Right kidney (tissue), 1 donor: ENCODE results near the gene ASCL2.
"Not testable (repeated sequence)": the region's sequence is repeated elsewhere in the genome, so short reads cannot be mapped to it uniquely, and the experiment has no call there.

Source experiments
- DNase-seq: peaks from one replicate; pipeline ENCODE4 v3.0.0-alpha.2; 2016

ASCL2 gene

DNA sequence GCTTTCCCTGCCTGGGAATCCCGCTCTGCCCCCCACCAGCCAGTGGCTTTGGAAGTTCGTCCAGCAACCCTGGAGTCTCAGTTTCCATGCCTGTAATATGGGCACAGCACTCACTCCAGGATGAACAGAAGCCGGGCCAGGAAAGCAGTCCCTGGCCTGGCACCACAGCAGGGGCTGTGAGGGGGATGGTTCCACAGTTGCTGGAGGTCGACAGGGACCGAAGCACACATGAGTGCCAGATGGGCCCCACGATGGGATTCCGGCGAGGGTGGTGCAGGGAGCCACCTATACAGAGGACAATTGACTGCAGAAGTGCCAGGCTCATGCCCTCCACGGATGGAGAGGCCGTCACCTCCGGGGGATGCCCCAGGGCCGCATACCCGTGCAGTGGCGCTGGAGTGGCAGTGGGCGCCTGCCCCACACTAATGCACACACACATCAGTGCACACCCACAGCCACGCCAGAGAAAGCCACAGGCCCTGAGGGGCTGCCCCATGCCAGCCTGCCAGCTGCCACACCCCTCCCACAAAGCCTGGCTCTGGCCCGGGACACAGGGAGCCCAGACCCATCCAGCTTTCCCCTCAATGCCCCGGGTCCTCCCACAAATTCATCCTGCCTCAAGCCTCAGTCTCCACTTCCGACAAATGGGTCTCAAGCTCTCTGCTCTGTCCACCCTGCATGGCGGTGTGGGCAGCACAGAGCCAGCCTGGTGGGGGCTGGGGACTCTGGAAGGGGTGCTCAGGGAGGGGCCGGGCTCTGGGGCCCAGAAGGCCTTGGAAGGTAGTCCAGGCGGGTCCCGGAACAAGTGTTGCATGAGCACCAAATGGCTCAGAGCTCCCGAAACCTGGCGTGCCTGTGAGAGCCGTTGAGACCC, 9.7 kb downstream of the ASCL2 start:
- no peak for DNase-seq

DNA sequence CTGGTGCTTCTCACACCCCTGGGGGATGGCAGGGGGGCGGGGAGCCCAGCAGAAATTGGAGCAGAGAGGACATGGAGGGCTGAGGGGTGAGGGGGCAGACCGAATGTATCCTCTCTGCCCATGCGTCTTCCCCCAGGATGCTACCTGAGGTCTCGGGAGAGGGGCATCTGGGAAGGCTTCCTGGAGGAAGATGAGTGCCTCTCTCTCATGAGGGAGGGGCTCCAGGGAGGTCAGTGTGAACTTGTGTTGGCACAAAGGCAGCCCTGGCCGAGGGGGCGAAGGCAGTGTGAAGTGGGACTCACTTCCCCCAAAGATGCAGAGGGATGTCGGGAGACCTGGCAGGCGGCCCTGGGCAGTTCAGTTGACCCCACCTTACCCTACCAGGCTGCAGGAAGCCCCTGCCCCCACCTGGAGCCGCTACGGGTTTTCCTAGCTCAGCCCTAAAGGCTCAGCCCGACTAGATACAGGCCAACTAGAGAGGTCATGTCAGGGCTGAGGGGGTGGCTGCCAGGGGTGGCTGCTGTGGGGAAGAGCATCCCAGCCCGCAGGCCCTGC, 10.4 kb downstream of the ASCL2 start:
- DNase-seq: no peak

DNA sequence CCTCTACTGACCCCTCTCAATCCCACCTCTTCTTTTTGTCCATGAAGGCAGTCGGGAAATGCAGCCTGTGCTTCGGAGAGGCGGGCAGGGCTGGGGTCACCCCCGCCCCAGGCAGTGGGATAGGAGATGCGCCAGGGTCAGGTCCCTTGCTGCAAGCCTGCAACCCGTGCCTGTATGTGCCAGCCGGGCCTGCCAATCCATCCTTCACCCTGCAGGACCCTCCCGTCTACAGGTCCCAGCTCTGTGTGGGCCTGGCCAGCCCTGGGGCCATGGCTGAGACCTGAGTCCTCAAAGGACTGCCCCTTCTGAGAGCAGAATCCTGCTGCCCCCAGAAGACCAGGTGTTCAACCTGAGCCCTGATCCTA, 10.9 kb downstream of the ASCL2 start:
- no peak for DNase-seq

DNA sequence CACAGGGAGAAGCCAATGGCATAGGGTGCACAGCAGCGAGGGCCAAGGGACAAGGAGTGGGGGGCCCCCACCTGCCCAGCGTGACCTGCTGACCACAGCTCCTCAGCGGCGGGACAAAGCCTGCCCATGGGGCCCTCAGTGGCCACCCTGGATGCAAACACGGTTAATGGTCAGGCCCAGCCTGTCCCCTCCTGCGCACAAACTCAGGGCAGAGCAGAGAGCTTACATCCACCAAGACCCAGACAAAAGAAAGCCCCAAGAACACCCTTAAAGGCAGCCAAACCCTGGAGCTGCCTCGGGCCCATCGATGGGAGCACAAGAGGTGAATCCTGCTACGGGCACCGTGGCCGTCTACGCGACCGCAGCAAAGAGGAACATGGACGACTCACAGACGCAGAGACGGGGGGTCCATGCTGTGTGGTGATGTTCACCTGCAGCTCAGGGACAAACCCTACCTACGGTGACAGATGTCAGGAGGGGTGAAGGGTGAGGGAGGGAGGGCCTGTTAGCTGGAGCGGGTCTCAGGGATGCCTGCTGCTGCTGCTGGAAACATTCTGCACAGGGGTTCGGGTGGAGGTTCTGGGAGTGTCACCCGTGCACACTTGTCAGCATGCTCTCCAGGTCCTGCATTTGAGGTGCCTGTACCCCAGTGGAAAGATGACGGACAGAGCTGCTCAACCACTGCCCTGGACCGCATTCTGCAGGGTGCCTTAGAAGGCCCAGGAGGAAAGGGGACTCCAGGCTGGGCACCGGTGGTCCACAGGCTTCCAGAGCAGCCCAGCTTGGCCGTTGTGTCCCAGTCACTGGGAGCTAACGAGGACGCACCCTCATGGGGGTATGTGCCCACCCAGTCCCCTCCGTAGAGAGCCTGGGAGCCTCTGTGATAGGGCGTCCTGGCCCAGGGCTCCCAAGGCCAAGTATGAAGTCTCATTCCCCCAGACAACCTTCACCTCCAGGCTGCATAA, 11.6 kb downstream of the ASCL2 start:
- DNase-seq: no peak

DNA sequence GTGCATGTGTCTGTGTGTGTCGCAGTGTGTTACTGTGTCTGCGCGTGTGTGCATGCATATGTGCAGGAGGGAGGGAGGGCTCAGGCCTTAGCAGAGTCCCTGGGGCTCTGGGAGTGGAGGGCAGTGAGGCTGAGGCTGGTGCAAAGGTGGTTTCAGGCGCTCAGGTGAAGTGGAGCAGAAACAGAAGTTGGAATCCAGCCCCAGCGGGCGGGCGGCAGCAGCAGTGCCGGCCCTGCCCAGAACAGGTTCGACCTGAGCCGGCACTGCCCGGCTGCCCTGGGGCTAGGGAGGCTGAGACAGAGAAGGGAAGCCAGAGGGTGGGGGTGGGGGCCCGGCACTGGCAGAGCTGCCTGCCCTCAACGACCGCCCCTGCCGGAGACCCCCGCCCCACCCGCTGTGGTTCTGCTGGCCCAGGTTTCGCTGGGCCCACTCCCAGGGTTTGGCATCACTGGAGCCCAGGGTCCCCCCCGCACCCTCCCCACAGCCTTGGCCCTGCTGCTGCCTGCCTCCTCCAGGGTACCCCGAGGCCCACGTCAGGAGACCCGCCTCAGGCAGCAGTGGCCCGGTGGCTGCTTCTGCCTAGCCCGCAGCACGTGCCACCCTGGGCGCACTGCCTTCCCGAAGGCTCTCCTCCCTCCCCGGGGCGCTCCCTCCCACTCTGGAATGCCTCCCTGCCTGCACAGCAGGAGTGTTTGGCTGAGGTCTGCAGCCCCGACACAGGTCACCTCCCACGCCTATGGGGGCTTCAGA, 13.3 kb downstream of the ASCL2 start:
- no peak for DNase-seq

DNA sequence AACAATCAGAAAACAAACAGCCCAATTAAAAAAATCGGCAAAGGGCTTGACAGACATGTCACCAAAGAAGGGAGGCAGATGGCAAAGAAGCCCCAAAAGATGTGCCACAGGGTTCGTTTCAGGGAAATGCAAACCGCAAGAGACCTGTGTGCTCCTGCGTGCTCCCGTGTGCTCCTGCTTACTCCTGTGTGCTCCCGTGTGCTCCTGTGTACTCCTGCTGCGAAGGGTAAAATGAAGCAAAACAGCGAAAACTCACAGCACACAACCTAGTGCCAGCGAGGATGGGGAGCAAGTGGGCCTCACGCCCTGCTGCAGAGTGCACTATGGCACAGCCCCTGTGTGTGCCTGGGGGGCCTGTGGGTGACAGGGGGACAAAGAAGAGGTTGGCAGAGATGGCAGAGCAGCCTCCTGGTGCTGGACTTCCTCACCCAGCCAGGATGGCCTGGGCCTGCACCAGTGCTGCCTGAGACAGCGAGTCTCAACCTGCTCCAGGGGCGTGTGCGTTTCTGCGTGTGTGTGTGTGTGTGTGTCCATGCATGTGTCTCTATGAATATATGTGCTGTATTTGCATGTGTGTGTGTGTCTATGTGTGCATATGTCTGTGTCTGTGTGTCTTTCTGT, 14.0 kb downstream of the ASCL2 start:
- no peak for DNase-seq

DNA sequence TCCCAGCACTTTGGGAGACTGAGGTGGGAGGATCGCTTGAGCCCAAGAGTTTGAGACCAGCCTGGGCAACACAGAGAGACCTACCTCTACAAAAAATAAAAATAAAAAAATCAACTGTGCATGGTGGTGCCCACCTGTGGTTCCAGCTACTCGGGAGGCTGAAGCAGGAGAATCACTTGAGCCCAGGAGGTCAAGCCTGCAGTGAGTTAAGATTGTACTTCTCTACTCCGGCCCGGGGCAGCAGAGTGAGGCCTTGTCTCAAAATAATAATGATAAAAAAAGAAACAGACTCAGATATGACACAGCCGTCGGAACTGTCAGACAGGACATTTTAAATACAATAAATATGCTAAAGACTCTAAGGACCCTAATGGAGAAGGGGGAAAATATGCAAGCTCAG, 18.4 kb downstream of the ASCL2 start:
- DNase-seq: no peak

DNA sequence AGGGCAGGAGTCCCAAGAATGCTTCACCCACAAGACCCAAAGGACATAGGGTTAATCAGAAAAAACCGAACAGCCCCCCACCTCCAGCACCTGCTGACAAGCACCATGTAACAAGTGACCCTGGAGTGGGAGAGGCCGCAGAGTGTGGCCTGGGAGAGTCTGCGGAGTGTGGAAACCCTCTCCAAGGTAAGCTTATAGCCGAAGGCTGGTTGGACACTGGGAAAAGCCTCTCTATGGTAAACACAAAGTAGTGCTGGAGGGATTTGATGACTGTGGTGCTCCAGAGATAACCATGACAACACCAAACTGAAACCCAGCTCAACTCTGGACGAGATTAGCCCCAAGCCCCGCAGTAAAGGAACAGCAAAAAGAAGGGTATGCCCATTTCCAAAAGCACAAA, 19.2 kb downstream of the ASCL2 start:
- DNase-seq: no peak

DNA sequence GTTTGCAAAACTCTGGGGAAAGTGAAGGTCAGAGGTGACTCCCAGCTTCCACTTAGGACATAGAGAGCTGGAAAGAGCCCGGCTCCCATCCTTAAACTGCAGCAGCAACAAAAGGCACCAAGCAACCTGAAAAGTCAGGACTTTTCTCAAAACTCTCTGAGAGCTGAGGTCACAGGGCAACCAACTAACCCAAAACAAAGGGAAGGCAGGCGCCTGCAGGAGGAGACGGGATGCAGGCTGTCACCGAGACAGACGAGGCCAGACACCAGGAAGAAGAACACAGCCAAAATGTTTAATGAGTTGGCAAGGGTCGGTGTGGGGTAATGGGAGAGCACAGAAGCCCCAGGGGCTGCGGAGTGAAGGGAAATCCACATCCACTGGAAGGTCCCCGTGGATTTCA, 19.9 kb downstream of the ASCL2 start:
- no peak for DNase-seq

DNA sequence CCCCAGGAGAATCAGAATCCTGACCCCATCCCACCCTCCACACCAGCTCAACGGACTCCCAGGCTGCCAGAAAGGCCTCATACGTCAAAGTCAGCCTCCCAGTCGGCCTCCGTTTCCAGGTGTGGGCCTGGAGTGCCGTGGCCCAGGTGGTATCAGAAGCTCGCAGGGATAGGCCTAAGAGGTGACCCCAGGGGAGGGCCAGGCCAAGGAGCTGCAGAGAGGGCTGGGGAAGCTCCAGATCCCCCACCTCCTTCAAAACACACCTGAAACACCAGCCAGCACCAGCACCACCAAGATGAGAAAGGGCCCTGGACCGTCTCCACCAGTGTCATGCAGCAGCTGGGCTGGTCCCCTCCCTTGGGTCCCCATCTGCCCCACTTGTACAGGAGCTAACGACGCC, 20.3 kb downstream of the ASCL2 start:
- no peak for DNase-seq

DNA sequence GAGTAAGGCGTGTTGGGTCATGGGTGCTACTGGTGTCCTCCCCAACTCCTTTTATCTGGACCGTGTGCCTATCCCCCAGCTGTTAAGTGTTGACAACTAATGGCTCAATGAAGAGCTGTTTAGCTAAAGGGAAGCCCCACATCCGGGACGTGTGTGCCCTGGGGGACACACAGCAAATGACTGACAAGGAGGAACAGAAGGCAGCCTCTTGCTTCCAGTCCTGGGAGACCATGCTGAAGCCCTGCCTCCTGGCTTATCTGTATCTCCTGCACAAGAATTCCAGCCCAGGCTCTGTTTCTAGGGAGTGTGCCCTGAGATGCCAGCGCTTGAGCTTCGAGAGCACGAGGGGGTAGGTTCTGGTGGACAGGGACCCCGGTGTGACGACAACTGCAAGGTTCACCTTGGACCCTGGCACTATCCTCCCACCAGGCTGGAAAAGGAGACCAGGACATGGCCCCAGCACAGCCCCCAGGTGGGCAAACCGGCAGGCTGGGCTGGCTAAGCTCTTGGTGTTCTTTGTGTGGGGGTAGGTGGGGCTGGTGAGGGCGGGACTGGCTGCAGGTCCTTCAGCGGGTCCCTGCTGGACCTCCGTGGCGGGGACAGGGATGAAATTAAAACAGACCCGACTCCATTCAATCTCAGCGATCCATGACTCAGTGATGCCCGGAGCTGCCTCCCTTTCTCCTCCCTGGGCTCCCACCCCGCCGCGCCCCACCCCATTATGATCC, 21.0 kb downstream of the ASCL2 start:
- no peak for DNase-seq

DNA sequence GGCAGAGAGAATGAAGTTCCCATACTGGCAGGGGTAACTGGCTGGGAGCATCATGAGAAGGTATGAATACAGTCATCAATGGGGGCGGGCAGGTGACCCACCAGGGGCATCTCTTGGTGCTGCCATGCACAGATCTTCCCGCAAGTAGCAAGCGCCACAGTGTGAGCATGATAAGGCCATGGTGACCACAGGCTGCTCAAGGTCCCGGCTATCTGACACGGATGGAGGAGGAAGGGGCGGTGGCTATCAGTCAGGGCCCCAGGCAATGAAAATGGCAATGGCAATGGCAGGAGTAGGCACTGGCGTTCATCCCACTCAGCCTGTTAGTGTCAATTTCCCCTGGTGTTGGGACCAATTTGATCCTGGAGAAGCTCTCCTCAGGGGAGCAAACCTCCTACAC, 21.6 kb downstream of the ASCL2 start:
- no peak for DNase-seq

DNA sequence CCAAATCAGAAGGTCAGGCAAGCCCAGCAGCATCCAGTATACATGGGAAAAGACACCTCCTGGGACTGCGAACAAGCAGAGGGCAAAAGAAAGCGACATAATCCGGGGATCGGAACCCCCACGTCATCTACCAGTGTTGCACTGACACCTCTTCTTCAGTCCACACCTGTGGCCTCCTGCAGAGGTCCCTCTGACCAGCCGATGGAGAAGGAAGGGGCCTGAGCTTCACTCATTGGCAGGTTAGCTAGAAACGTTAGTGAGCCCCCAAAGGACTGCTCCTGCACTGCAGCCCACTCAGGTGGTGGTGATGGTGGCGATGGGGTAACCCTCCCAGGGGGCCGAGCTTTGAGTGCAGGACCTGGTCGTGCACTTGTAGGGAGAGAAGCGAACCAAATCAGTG, 22.1 kb downstream of the ASCL2 start:
- no peak for DNase-seq

DNA sequence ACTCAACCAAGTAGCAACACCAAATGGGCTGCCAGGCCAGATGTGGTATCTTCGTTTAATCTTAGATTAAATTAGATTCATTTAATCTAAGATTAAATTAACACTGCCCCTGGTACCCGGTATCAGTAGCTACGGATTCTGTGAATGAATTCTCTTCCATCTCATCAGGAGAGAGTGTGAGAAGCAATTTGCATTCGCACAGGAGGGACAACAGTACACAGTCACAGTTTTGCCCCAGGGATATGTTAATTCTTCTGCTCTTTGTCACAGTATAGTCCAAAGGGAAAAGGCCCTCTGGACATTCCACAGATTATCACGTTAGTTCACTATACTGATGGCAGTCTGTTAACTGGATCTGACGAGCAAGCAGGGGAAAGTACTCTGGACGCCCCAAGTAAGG, 22.9 kb downstream of the ASCL2 start:
- no peak for DNase-seq

DNA sequence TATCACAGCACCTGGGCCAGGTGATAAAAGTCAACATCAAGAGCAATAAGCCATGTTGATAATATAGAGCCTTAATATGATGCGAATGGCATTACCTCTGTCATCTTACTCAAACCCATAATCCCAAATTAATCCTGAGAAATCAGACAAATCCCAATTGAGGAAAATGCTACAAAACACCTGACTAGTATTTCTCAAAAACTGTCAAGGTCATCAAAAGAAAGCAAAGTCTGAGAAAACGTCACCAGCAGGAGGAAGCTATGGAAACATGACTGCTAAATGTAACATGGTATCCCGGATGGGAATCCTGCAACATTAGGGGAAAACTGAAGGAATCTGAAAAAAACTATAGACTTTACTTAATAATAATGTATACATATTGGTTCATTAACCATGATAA, 29.6 kb downstream of the ASCL2 start:
- DNase-seq: no peak

DNA sequence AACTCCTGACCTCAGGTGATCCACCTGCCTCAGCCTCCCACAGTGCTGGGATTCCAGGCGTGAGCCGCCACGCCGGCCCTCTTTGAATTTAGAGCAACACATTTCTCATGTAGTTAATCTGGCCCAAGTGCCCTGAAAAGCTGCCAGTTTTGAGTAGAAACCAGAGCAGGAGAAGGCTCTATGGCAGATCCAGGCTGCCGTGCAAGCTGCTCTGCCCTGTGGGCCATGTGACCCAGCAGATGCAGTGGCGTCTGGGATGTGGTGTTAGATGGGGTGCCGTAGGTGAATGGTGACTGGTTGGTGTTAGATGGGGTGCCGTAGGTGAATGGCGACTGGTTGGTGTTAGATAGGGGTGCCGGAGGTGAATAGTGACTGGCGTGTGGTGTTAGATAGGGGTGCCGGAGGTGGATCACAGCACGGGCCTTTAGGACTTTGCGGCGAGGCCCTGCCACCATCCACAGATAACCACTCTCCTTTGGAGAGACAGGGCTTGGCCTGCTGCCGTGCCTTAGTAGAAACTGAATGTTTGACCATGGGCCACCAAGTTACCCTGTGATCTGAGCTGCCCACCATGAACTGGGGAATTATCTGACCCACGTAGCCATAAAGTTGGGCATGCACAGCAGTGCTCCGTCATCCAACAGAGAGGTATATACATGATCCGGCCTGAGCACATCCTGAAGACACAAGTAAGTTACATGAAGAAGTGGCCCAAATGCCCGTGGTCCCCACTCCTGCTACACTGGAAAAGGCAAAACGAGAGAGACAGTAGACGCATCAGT, 32.7 kb downstream of the ASCL2 start:
- DNase-seq: no peak

DNA sequence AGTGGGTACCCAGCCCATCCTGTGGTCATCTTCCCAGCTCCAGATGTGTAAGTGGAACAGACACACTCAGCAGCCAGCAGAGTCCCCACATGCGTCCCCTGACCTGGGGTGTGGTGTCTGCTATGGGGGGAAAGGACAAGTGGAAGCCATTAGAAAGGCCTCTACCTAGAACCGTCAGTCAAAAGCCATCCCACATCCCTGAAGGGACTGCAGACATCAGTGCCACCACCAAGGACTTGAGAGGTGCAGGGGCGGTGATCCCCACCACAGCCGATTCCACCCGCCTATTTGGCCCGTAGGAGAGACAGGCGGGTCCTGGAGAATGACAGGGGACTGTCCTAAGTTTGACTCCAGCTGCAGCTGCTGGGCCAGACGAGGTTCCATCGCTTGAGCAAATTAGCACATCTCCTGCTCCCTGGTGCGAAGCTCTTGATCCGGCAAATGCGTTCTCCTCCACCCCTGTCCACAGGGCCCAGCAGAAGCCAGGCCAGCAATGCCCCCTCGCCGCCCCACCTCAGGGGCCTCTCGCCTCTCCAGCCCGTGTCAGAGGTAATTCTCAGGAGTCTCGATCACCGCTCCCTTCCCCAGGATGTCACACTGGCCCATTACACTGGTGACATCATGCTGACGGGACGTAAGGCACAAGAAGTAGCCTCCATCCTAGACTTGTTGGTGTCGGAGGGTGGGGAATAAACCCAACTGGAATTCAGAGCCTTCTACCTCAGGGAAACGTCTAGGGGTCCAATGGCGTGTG, 33.8 kb downstream of the ASCL2 start:
- not testable (repeated sequence) for DNase-seq

DNA sequence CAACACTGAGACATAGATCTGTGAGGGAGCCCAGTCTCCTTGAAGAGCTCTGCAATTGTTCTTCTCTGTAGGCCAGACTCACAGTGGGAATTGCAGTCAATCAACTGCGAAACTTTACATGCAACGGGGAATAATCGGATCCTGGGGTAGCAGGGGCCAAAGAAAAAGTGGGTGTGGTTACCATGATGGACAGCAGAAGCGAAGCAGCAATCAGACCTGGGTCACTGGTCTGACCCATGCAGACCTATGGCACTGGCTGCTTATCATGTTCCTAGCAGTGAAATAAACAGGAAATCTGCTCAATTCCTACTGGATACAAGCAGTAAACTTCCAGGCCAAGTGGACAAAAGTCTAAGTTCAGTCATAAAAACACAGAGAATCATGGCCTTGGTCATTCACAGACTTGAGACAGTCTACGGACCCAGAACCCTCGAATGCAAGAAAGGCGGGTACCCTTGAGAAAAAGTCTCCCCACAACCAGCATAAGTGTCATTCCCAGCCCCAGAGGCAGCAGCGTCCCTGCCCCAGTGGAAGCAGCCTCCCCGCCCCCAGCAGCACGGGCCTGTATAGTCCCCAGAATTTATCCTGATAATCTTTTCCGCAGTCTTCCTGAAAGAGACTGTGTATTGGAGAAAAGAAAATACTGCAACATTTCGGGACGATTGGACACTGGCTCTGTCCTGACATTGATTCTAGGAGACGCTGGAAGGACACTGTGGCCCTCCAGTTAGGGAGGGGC, 34.6 kb downstream of the ASCL2 start:
- DNase-seq: no peak

DNA sequence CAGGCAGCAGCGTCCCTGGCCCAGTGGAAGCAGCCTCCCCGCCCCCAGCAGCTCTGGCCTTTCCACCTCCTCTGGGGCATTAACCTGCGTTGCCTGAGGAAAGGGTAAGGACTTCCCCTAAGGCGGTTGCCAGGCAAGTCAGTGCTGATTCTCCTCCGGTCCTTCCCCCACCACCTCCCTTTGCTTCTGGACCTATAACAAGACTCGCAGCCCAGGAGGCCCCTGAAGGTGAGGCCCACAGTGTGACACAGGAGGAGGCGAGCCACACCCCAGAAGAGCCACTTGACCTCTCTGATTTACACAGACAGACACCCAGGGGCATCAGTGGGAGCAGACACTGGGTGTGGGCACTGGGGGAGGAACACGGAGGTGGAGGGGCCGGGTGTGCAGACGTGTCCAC, 35.4 kb downstream of the ASCL2 start:
- no peak for DNase-seq
